Activated CD4-positive, alpha-beta T cell treated with anti-CD3 and anti-CD28 coated beads, Interleukin-2, amount 10 ng/mL, durations not matched to agents 24 days and 14 days (primary cell): ENCODE data around the gene PCSK6. TPM values are rescaled to one million over a fixed set of nuclear protein-coding genes. Genes with fewer than 3 reads are reported as not detected.

Experiments
- DNase-seq: peaks from one replicate; pipeline ENCODE4 v3.0.0; 2022
- H3K27ac Mint-ChIP-seq: one replicate; pipeline ENCODE4 v1.8.0; 2022; ENCODE audit warnings: mild to moderate bottlenecking, mixed read lengths
- H3K27me3 Mint-ChIP-seq: one replicate; pipeline ENCODE4 v1.8.0; 2022; ENCODE audit warnings: mixed read lengths
- H3K36me3 Mint-ChIP-seq: one replicate; pipeline ENCODE4 v1.8.0; 2022; ENCODE audit warnings: low read depth, mild to moderate bottlenecking, mixed read lengths
- H3K4me1 Mint-ChIP-seq: one replicate; pipeline ENCODE4 v1.8.0; 2021; ENCODE audit warnings: mixed read lengths
- H3K4me3 Mint-ChIP-seq: one replicate; pipeline ENCODE4 v1.8.0; 2022; ENCODE audit warnings: mild to moderate bottlenecking, moderate library complexity, mixed read lengths
- H3K9me3 Mint-ChIP-seq: one replicate; pipeline ENCODE4 v1.8.0; 2021; ENCODE audit warnings: mixed read lengths
- intact Hi-C: fragments of 100-400 bp; cut with micrococcal nuclease; formaldehyde crosslinking; loops from one replicate; pipeline ENCODE4 v1.15.1; 2023
- total RNA-seq: library from RNA; stranded (reverse); gene quantifications from 2 replicates; pipeline ENCODE4 v1.2.3, GENCODE V29; 2022

Gene PCSK6
- total RNA-seq, 1 donor from 2014 or later: 5.4 TPM

DNA sequence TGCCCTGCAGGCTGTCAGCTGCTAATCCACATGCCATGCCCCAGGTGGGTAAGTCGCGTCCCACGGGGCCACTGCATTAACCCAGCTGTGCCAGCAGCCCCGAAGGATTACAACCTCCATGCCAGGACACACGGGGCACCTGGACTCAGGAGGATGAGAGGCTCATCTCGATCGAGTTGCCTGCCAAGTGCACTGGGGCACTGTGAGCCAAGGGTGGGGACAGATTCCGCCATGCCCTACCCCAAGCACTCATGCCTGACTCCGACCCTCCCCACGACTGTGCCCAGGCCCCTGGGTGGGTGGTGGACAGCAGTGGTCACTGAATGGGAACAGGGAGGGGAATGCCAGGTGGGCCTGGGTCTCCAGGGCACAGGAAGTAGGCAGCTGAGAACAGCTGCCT lies 173.8 kb downstream of the PCSK6 start:
- DNase-seq: no peak
- Mint-ChIP-seq H3K9me3 (no peaks in the 10 kb centered on the region), H3K4me3 (no peak overlapping the region), H3K27ac (no peak overlapping the region), H3K36me3 (no peaks in the 10 kb centered on the region), H3K4me1 (peaks cover 11% of the 10 kb centered on the region), H3K27me3 (no peaks in the 10 kb centered on the region)
- intact Hi-C loops: no loop called here

DNA sequence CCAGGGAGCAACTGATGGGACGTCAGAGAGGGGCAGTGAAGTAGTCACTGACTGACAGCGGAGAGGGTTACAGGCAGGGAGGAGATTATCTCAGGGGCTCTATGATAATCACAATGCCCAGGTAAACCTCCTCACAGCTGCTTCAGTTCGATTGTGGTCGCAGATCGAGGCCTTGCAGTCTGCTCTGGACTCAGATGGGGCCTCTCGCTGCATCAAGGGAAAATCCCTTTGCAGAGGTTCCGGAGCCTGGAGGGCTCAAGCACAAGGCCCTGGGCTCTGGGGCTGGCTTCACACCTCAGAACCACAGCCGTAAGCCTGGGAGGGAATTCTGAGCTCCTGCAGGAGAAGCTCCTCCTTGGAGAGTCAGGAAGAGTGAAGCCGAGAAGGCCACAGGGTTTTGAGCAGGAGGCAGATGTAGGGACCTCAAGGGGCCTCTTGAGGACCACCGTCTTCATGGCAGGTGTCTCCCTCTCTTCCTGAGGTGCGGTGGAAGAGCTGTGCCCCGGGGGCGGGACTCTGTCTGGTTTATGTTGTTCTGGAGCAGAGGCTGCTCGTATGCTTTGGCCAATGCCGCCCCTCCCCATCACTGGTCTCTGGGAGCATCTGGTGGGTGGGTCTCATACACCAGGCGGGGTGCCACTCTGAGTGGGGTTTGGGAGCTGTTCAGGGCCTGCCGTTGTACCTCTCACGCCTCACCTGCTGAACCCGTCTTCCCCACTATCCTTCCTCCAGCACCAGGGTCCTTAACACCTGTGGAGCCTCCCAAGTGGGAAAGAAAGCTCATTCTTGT lies 175.0 kb downstream of the PCSK6 start:
- intact Hi-C loops: no loop called here
- Mint-ChIP-seq H3K9me3 (no peaks in the 10 kb centered on the region), H3K36me3 (no peaks in the 10 kb centered on the region), H3K4me1 (peaks cover 2% of the 10 kb centered on the region), H3K27ac (no peak overlapping the region), H3K27me3 (no peaks in the 10 kb centered on the region), H3K4me3 (no peak overlapping the region)
- no peak for DNase-seq

- Mint-ChIP-seq H3K27ac (no peak overlapping the region), H3K4me1 (peaks cover 2% of the 10 kb centered on the region), H3K27me3 (no peaks in the 10 kb centered on the region), H3K9me3 (no peaks in the 10 kb centered on the region), H3K4me3 (no peak overlapping the region), H3K36me3 (no peaks in the 10 kb centered on the region)
- intact Hi-C loops: no loop called here
- no peak for DNase-seq
Observed at GRCh38 chr15:101313041-101313761, 176.3 kb downstream of the PCSK6 start.

- H3K36me3 Mint-ChIP-seq: no peaks in the 10 kb centered on the region
- intact Hi-C loops: no loop called here
- no peak overlapping the region for H3K4me3 Mint-ChIP-seq
- no peak for DNase-seq
- peaks cover 2% of the 10 kb centered on the region for H3K4me1 Mint-ChIP-seq
- no peak overlapping the region for H3K27ac Mint-ChIP-seq
- H3K9me3 Mint-ChIP-seq: no peaks in the 10 kb centered on the region
- H3K27me3 Mint-ChIP-seq: no peaks in the 10 kb centered on the region
Observed at GRCh38 chr15:101310508-101310907, 179.0 kb downstream of the PCSK6 start.

- no peaks in the 10 kb centered on the region for H3K36me3 Mint-ChIP-seq
- H3K9me3 Mint-ChIP-seq: no peaks in the 10 kb centered on the region
- intact Hi-C loops: no loop called here
- peaks cover 2% of the 10 kb centered on the region for H3K4me1 Mint-ChIP-seq
- H3K4me3 Mint-ChIP-seq: no peak overlapping the region
- H3K27ac Mint-ChIP-seq: no peak overlapping the region
- H3K27me3 Mint-ChIP-seq: no peaks in the 10 kb centered on the region
- no peak for DNase-seq
Observed at GRCh38 chr15:101310161-101310480, 179.4 kb downstream of the PCSK6 start.

DNA sequence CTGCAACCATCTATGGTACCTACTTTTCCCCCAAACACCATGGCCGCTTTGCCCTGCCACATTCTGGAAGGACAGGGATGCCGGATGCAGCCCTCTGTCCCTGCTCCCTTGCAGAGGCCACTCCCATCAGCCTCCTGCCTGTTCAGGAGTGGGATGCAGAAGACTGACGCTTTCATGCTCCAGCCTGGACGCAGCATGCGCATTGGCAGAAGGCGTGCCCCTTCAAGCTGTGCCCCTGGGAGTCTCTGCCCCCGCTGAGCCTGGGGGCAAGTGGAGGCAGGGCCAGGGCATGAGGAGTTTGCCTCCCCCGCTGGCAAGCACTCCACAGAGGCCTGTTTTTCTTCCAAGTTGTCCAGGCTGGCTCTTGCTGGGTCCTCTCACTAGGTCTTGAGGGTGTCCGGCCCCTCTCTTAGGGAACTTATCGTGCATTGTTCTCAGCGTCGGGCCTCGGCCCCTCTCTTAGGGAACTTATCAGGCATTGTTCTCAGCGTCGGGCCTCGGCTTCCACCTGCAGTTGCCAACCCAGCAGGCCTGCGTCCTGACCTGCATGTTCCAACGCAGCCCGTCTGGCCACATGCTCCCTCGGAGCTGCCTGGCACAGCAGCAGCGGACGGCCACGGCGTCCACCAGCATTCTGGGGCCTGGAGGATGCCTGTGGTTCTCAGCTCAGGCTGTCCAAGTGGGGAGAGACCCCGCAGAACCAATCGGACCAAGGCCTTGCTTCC lies 179.9 kb downstream of the PCSK6 start:
- no peak overlapping the region for H3K4me3 Mint-ChIP-seq
- peaks cover 2% of the 10 kb centered on the region for H3K4me1 Mint-ChIP-seq
- no peaks in the 10 kb centered on the region for H3K9me3 Mint-ChIP-seq
- no peak overlapping the region for H3K27ac Mint-ChIP-seq
- no peak for DNase-seq
- no peaks in the 10 kb centered on the region for H3K36me3 Mint-ChIP-seq
- H3K27me3 Mint-ChIP-seq: no peaks in the 10 kb centered on the region
- intact Hi-C loops: no loop called here

GRCh38 chr15:101308604-101309435 lies 180.7 kb downstream of the PCSK6 start:
- no peak overlapping the region for H3K4me3 Mint-ChIP-seq
- H3K27me3 Mint-ChIP-seq: no peaks in the 10 kb centered on the region
- intact Hi-C loops: no loop called here
- H3K36me3 Mint-ChIP-seq: no peaks in the 10 kb centered on the region
- no peak overlapping the region for H3K27ac Mint-ChIP-seq
- H3K9me3 Mint-ChIP-seq: no peaks in the 10 kb centered on the region
- peaks cover 2% of the 10 kb centered on the region for H3K4me1 Mint-ChIP-seq
- no peak for DNase-seq

DNA sequence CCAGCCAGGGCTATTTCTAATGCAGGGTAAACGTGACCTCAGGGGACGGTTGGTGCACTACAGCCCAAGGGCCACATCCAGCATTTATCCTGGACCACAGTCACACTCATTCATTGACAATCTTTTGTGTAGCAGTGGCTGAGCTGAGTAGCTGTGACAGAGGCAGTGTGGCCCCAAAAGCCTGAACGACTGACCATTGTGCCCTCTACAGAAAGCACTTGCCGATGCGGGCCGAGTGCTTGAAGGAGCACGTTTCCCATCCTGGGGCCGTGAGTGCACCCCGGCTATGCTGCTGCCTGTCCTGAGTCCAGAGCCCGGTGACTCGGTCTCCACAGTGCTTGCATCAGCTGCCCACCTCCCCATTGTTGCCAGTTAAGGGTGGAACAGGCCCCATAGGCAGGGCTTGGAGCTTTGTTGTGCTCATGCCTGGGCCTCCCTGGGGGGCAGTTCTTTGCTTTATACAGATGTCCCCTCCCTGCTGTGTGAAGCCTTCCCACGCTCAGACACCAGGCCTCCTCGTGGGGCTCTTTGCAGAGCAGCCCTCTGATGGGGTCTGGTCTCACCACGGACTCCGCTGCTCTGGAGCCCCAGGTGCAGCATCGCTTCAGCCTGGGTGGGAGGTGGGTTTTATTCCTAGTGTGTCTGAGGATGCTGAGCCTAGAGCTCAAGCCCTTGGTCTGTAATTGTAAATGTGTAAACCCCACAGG lies 181.5 kb downstream of the PCSK6 start:
- DNase-seq: no peak
- H3K4me1 Mint-ChIP-seq: peaks cover 2% of the 10 kb centered on the region
- intact Hi-C loops: no loop called here

GRCh38 chr15:101307048-101307896 lies 182.2 kb downstream of the PCSK6 start:
- H3K4me1 Mint-ChIP-seq: peaks cover 2% of the 10 kb centered on the region

More for the DNA sequence above, 181.5 kb downstream of the PCSK6 start:
- no peaks in the 10 kb centered on the region for H3K9me3 Mint-ChIP-seq
- H3K27ac Mint-ChIP-seq: no peak overlapping the region
- H3K27me3 Mint-ChIP-seq: no peaks in the 10 kb centered on the region
- H3K4me3 Mint-ChIP-seq: no peak overlapping the region
- no peaks in the 10 kb centered on the region for H3K36me3 Mint-ChIP-seq

GRCh38 chr15:101306341-101307047 lies 183.0 kb downstream of the PCSK6 start:
- Mint-ChIP-seq H3K4me3 (no peak overlapping the region), H3K9me3 (no peaks in the 10 kb centered on the region), H3K27me3 (no peaks in the 10 kb centered on the region), H3K36me3 (no peaks in the 10 kb centered on the region), H3K4me1 (no peaks in the 10 kb centered on the region), H3K27ac (no peak overlapping the region)
- DNase-seq: no peak
- intact Hi-C loops: no loop called here

More at GRCh38 chr15:101307048-101307896, 182.2 kb downstream of the PCSK6 start:
- DNase-seq: no peak
- Mint-ChIP-seq H3K4me3 (no peak overlapping the region), H3K36me3 (no peaks in the 10 kb centered on the region), H3K27me3 (no peaks in the 10 kb centered on the region), H3K9me3 (no peaks in the 10 kb centered on the region), H3K27ac (no peak overlapping the region)
- intact Hi-C loops: no loop called here

DNA sequence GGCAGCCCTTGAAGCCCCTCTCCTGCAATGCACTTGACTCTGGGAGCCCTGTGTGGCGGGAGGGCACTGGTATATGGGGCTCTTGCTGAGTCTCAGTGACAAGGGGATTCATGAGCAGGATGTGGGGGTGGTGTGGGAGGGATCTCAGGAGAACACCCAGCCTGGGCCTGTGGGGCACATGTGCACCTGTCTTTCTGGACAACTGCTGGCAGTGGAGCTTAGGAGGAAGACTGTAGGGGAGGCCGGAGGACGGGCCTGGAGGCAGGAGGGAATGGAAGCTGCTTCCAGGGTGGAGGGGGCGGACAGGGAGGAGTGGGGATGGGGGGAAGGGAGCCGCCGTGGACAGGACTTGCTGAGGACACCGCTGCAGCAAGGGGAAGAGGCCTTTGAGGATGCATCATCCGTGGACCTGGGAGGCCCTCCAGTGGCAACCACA lies 183.7 kb downstream of the PCSK6 start:
- peaks cover 2% of the 10 kb centered on the region for H3K27me3 Mint-ChIP-seq
- H3K36me3 Mint-ChIP-seq: no peaks in the 10 kb centered on the region
- intact Hi-C loops: no loop called here

DNA sequence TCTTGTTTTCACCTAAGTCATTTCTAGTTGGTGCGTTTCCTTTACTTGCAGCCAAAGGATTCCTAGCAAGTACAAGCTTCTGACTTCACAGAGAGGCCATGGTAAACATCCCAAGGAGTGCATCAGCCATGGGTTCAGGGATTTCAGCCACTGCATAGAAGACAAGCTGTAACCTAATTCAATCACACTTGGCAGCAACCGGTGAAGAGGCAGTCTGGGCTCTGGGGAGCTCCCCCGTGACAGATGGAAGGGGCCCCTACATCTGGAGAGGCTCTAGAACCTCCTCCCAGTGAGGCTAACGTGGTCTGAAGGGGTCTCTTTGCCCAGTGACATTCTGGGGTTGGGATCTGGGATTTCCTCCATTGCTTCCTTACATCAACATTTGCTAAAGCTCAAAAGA lies 186.1 kb downstream of the PCSK6 start:
- Mint-ChIP-seq H3K4me3 (no peak overlapping the region), H3K9me3 (no peaks in the 10 kb centered on the region), H3K27me3 (peaks cover 2% of the 10 kb centered on the region), H3K36me3 (no peaks in the 10 kb centered on the region), H3K27ac (no peak overlapping the region), H3K4me1 (no peaks in the 10 kb centered on the region)
- intact Hi-C loops: no loop called here
- no peak for DNase-seq

More for the DNA sequence above, 183.7 kb downstream of the PCSK6 start:
- no peak for DNase-seq
- Mint-ChIP-seq H3K4me1 (no peaks in the 10 kb centered on the region), H3K9me3 (no peaks in the 10 kb centered on the region), H3K27ac (no peak overlapping the region), H3K4me3 (no peak overlapping the region)
